Testis (tissue), 2 donors: Measurements from ENCODE around the gene KLK5.

ENCODE experiments used
- CTCF ChIP-seq, 3 experiments: fragments of 450-650 bp in 2 of 3; fragments of 200-600 bp in 1 of 3; sonication (generic) in 1 of 3; IDR thresholded peaks; one replicate each; pipeline ENCODE4 v1.5.1; 2016 to 2019; ENCODE audit warnings: antibody characterized with exemption in 3 of 3, mild to moderate bottlenecking in 2 of 3, moderate library complexity in 1 of 3
- POLR2A ChIP-seq: fragments of 450-650 bp; IDR thresholded peaks from one replicate; pipeline ENCODE4 v1.6.1; 2017; ENCODE audit warnings: antibody characterized with exemption, mild to moderate bottlenecking, moderate library complexity

GRCh38 chr19:50978772-50979390 lies 26.0 kb upstream of the KLK5 start:
- TF ChIP-seq CTCF (IDR thresholded peaks at IDR 0.05): no peak
- TF ChIP-seq POLR2A: no peak
